ENCODE data around the gene DCTN4.

Gene DCTN4

GRCh38 chr5:150782850-150783249, 24.0 kb upstream of the DCTN4 start:
- DNase-seq (ENCODE audit: low spot score) (no peak), ATAC-seq (ENCODE audit: low read depth) (no peak)
- peaks cover 11% of the 10 kb centered on the region for H3K36me3 ChIP-seq (ENCODE audit: low read depth)
- peaks cover 3% of the 10 kb centered on the region for H3K9me3 ChIP-seq (ENCODE audit: severe bottlenecking)
- no peak overlapping the region for H3K4me3 ChIP-seq (ENCODE audit: severe bottlenecking)
- peak overlapping the region; percentile 66 for H3K27ac ChIP-seq (ENCODE audit: poor library complexity, severe bottlenecking)
- peaks cover 54% of the 10 kb centered on the region for H3K4me1 ChIP-seq (ENCODE audit: insufficient read depth, poor library complexity, severe bottlenecking)
- no peaks in the 10 kb centered on the region for H3K27me3 ChIP-seq (ENCODE audit: insufficient read depth, poor library complexity, severe bottlenecking)
- TF ChIP-seq CTCF (IDR thresholded peaks at IDR 0.05; ENCODE audit: poor library complexity, severe bottlenecking), result no peak

- Histone ChIP-seq H3K4me1 (ENCODE audit: insufficient read depth, poor library complexity, severe bottlenecking) (peaks cover 57% of the 10 kb centered on the region), H3K9me3 (ENCODE audit: severe bottlenecking) (peaks cover 3% of the 10 kb centered on the region), H3K27ac (ENCODE audit: poor library complexity, severe bottlenecking) (peak overlapping the region; percentile 66), H3K27me3 (ENCODE audit: insufficient read depth, poor library complexity, severe bottlenecking) (no peaks in the 10 kb centered on the region), H3K36me3 (ENCODE audit: low read depth) (peaks cover 11% of the 10 kb centered on the region), H3K4me3 (ENCODE audit: severe bottlenecking) (no peak overlapping the region)
- DNase-seq (ENCODE audit: low spot score) (no peak), ATAC-seq (ENCODE audit: low read depth) (peak; percentile 24)
- no peak for TF ChIP-seq CTCF (IDR thresholded peaks at IDR 0.05; ENCODE audit: poor library complexity, severe bottlenecking)
Observed at GRCh38 chr5:150781706-150782614, 23.1 kb upstream of the DCTN4 start.

GRCh38 chr5:150780816-150781221, 22.0 kb upstream of the DCTN4 start:
- Histone ChIP-seq H3K4me1 (ENCODE audit: insufficient read depth, poor library complexity, severe bottlenecking) (peaks cover 57% of the 10 kb centered on the region), H3K36me3 (ENCODE audit: low read depth) (peaks cover 6% of the 10 kb centered on the region; the same call in 1 of the 2 replicates), H3K4me3 (ENCODE audit: severe bottlenecking) (no peak overlapping the region), H3K27me3 (ENCODE audit: insufficient read depth, poor library complexity, severe bottlenecking) (no peaks in the 10 kb centered on the region), H3K27ac (ENCODE audit: poor library complexity, severe bottlenecking) (peak overlapping the region; percentile 66), H3K9me3 (ENCODE audit: severe bottlenecking) (peaks cover under 1% of the 10 kb centered on the region)
- no peak for ATAC-seq (ENCODE audit: low read depth)
- no peak for TF ChIP-seq CTCF (IDR thresholded peaks at IDR 0.05; ENCODE audit: poor library complexity, severe bottlenecking)
- no peak for DNase-seq (ENCODE audit: low spot score)

GRCh38 chr5:150780187-150780692, 21.4 kb upstream of the DCTN4 start:
- H3K4me1 ChIP-seq (ENCODE audit: insufficient read depth, poor library complexity, severe bottlenecking), result peaks cover 57% of the 10 kb centered on the region
- TF ChIP-seq CTCF (IDR thresholded peaks at IDR 0.05; ENCODE audit: poor library complexity, severe bottlenecking), result no peak

More at GRCh38 chr5:150780187-150780692, 21.4 kb upstream of the DCTN4 start:
- Histone ChIP-seq H3K9me3 (ENCODE audit: severe bottlenecking) (no peaks in the 10 kb centered on the region), H3K4me3 (ENCODE audit: severe bottlenecking) (no peak overlapping the region), H3K36me3 (ENCODE audit: low read depth) (peaks cover 4% of the 10 kb centered on the region; the same call in 1 of the 2 replicates), H3K27me3 (ENCODE audit: insufficient read depth, poor library complexity, severe bottlenecking) (no peaks in the 10 kb centered on the region), H3K27ac (ENCODE audit: poor library complexity, severe bottlenecking) (peak overlapping the region; percentile 66)
- DNase-seq (ENCODE audit: low spot score) (no peak), ATAC-seq (ENCODE audit: low read depth) (no peak)
